NCI-H2029 treated with DMSO at 0.1 percent for 48 hours (cell line): Measurements from ENCODE around the gene PIK3CB.
"Not testable (repeated sequence)": the region's sequence is repeated elsewhere in the genome, so short reads cannot be mapped to it uniquely, and the experiment has no call there.

Source experiments
- DNase-seq: peaks from one replicate; lab custom pipeline; 2025; lab: John Stamatoyannopoulos, UW

The PIK3CB gene

GRCh38 chr3:138681463-138682220 lies 153.1 kb downstream of the PIK3CB start:
- no peak for DNase-seq

GRCh38 chr3:138680974-138681373 lies 153.8 kb downstream of the PIK3CB start:
- not testable (repeated sequence) for DNase-seq

GRCh38 chr3:138678874-138679392 lies 155.8 kb downstream of the PIK3CB start:
- DNase-seq, result no peak

GRCh38 chr3:138678086-138678485 lies 156.6 kb downstream of the PIK3CB start:
- no peak for DNase-seq

GRCh38 chr3:138675393-138675792 lies 159.3 kb downstream of the PIK3CB start:
- no peak for DNase-seq

- DNase-seq, result peak; percentile 8
Measured at GRCh38 chr3:138673641-138674530, 160.8 kb downstream of the PIK3CB start.

GRCh38 chr3:138670407-138670806 lies 164.3 kb downstream of the PIK3CB start:
- DNase-seq, result no peak

- no peak for DNase-seq
Measured at GRCh38 chr3:138668107-138668506, 166.6 kb downstream of the PIK3CB start.

GRCh38 chr3:138657508-138657907 lies 177.2 kb downstream of the PIK3CB start:
- no peak for DNase-seq

- DNase-seq, result no peak
Measured at GRCh38 chr3:138653567-138653966, 181.2 kb downstream of the PIK3CB start.

- DNase-seq, result no peak
Measured at GRCh38 chr3:138649134-138649533, 185.6 kb downstream of the PIK3CB start.

- DNase-seq, result no peak
Measured at GRCh38 chr3:138646513-138646912, 188.2 kb downstream of the PIK3CB start.

- no peak for DNase-seq
Measured at GRCh38 chr3:138646008-138646407, 188.7 kb downstream of the PIK3CB start.

- DNase-seq, result no peak
Measured at GRCh38 chr3:138642927-138643253, 191.8 kb downstream of the PIK3CB start.

- no peak for DNase-seq
Measured at GRCh38 chr3:138642226-138642926, 192.4 kb downstream of the PIK3CB start.

GRCh38 chr3:138640537-138640936 lies 194.2 kb downstream of the PIK3CB start:
- DNase-seq, result no peak

- DNase-seq, result no peak
Measured at GRCh38 chr3:138638641-138639040, 196.1 kb downstream of the PIK3CB start.

- no peak for DNase-seq
Measured at GRCh38 chr3:138629526-138629925, 205.2 kb downstream of the PIK3CB start.

- no peak for DNase-seq
Measured at GRCh38 chr3:138625707-138626365, 208.9 kb downstream of the PIK3CB start.

- no peak for DNase-seq
Measured at GRCh38 chr3:138624518-138624917, 210.2 kb downstream of the PIK3CB start.

- no peak for DNase-seq
Measured at GRCh38 chr3:138620431-138620830, 214.3 kb downstream of the PIK3CB start.

GRCh38 chr3:138615462-138615861 lies 219.3 kb downstream of the PIK3CB start:
- DNase-seq, result no peak
